ENCODE results near the gene RBM20. TPM values are rescaled to one million over a fixed set of nuclear protein-coding genes. Genes with fewer than 3 reads are reported as not detected.

RBM20 gene
- total RNA-seq, 1 donor: 0.09 TPM

DNA sequence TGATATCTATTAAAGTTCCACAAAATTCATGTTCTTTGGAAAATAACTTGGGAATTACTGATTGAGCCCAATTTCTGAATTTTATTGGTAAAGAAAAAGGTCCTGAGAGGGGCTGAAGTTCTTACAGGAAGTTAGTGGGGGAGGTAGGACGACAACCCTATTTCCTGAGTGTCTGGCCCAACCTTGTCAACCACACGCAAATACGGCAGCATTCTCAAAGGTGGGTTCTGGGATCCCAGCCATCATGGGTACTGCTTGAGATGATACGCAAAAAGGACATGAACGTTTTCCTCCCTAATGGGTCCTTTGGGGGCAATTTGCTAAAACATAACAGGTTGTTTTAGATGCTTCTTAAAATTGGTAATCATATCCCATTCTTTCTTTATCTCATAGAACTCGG is 224.8 kb downstream of the RBM20 start:
- TF ChIP-seq, protein P1, sequence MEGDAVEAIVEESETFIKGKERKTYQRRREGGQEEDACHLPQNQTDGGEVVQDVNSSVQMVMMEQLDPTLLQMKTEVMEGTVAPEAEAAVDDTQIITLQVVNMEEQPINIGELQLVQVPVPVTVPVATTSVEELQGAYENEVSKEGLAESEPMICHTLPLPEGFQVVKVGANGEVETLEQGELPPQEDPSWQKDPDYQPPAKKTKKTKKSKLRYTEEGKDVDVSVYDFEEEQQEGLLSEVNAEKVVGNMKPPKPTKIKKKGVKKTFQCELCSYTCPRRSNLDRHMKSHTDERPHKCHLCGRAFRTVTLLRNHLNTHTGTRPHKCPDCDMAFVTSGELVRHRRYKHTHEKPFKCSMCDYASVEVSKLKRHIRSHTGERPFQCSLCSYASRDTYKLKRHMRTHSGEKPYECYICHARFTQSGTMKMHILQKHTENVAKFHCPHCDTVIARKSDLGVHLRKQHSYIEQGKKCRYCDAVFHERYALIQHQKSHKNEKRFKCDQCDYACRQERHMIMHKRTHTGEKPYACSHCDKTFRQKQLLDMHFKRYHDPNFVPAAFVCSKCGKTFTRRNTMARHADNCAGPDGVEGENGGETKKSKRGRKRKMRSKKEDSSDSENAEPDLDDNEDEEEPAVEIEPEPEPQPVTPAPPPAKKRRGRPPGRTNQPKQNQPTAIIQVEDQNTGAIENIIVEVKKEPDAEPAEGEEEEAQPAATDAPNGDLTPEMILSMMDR (IDR thresholded peaks at IDR 0.05; ENCODE audit: insufficient read depth, low read length): no peak
- no peak overlapping the region for H3K4me3 ChIP-seq (ENCODE audit: low read depth, low read length)
- no peak for DNase-seq (ENCODE audit: low read depth)

DNA sequence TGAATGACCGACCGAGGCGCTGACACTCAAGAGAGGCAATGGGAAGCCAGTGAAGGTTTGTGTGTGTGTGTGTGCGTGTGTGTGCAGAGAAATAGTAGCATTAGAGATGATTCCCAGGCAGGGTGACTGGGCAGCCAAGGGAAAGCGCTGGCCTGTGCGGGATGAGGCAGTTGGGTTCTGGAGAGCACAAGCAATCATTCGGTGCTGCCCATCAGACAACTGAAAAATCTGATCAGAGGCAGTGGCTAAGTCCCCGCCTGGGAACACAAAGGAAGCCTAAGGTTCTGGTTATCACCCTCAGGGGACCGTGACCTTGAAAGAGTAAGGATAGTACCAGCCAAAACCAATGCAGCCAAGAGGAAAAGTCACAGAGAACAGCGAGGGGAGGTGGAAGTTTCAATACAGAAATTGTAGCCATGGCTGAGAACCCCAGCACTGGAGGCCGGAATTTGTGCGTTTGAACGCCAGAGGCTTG is 226.7 kb downstream of the RBM20 start:
- TF ChIP-seq, protein P1 (IDR thresholded peaks at IDR 0.05; ENCODE audit: insufficient read depth, low read length): no peak
- peak; percentile 29 for DNase-seq (ENCODE audit: low read depth)
- H3K4me3 ChIP-seq (ENCODE audit: low read depth, low read length): peak overlapping the region; percentile 55

DNA sequence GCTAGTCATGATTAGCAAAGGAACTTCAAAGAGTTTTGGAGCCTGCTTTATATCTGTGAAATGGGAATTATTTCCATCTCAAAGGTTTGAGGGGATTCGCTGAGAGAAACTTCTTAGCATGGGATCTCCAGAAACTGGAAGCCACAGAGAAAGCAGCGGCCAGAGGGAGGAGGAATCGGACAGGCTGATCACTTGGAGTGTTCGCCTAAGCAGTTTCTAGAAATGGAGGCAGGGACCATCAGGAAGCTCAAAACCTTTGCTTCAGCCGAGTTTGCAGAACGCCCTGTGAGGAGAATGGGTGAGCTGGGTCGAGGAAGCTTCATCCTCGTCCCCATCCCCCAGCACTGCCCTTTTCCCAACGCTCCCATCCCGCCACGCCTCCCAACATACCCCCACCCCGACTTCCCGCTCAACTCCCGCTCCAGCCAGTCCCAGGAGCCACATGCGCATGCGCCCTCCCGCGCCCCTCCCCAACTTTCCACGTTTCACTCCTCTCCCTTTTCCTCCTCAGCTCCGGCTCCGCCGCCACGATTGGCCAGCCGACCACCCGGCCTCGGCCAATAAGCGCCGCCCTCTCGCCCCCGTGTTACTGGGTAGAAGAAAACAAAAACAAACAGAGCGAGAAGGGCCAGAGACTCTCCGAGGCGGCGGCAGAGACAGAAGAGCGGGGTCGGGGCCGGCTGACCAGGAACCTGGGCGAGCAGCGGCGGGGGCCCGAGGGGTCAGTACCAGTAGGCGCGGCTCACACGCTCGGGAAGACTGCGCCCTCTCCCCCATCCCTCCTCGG is 227.4 kb downstream of the RBM20 start, which contains the start of gene PDCD4:
TSS of gene PDCD4 (plus strand) at position 631 of the 787 bp plus-strand sequence. CDS start 4,100 bp downstream, outside the sequence.
- H3K4me3 ChIP-seq (ENCODE audit: low read depth, low read length): peak within 1 kb of the TSS; percentile 76
- TF ChIP-seq, protein P1 (IDR thresholded peaks at IDR 0.05; ENCODE audit: insufficient read depth, low read length): no peak
- DNase-seq (ENCODE audit: low read depth): peak; percentile 97

DNA sequence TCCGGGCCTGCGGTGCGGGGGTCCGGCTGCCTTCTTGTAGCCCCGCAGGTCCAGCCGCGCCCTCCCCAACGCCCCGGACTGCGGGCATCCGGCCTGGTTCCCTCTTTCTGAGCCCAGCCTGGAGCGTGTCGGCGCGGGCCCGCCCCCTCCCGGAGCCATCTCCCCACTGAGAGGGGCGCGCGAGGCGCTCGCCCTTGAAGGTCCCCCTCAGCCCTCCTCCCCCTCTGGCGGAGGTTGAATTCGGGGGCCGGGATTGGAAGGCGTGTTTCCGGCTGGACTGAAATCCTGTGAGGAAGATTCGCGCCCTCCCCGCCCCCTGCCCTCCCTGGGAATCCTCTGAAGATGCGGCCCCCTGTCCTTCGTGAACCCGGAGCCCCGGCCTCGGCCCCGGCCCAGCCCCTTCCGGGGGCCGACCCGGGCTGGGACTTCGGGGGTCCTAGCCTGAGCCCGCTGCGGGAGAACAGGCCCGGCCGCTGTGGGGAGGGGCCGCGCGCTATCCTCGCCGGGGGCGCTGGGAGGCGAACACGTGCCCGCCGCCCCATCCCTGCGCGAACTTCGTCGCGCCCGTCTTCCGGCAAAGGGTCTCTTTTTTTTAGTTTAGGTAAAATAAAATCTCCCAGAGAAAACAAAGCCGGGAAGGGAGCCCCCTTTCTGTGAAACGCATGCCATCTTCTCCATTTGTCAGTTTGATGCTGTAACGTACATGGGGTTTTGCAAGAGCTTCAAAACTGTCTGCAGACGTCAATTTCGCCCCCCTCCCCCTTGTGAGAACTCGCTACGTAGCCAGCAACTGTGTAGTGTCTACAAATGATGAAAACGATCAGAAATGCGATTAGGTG is 228.2 kb downstream of the RBM20 start:
- peak overlapping the region; percentile 76 for H3K4me3 ChIP-seq (ENCODE audit: low read depth, low read length)
- DNase-seq (ENCODE audit: low read depth): peak; percentile 79
- TF ChIP-seq, protein P1 (IDR thresholded peaks at IDR 0.05; ENCODE audit: insufficient read depth, low read length): peak; percentile 45

DNA sequence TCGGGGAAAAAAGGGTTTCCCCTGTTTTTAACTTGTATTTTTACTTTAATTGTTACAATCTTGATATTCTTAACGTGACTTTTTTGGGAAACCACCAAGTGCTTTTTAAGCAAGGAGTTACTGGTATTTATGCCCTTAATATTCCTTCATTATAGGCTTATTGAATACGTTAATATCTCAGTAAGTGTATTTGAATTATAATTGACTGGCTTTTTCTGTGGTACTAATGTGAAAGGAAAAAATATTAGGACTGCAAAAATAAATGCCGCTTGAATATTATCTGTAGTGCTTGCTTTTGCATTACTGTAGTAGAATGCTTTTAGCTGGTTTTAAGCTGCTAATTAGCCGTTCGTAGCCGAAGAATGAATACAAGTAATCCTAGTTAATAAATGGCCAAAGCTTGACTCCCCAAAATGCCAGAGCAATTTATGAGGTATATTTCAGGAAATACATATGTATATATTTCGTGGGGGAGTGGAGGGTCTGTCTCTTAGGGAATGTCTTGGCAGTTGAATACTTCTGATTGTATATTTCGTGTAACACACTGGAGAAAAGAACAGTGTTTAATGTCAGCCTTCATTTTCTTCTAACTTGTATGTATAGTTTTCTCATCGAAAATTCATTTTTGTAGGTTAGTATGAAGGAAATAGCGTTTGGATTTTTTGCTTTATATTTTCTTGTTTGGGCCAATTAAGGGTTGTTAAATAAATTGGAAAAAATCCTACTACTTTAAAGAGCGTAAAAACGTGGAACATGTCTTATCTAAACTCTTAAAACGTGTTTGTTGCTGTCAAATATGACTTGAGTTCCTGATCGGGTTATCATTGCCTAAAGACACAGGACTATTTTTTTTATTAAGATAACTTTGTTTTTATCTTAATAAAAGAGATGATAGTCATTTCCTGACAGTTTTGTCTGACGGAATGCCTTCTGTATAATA is 229.1 kb downstream of the RBM20 start:
- no peak for DNase-seq (ENCODE audit: low read depth)
- TF ChIP-seq, protein P1 (IDR thresholded peaks at IDR 0.05; ENCODE audit: insufficient read depth, low read length): no peak

DNA sequence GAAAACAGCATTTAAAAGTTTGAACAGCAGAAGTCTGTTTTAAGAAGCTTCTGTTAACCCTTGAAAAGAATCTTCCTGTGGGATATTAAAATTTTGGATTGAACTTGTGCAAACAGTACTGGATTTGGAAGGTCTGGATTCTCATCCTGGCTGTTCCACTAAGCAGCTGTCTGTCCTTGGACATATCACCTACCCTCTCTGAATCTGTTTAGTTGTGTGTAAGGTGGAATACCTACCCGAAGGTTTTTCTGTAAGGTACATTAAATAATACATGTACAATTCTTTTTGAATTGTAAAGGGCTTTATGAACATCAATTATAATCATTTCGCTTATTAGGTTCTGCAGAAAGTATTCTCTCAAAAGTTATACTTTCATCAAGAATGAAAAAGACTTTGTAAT is 229.8 kb downstream of the RBM20 start:
- TF ChIP-seq, protein P1 (IDR thresholded peaks at IDR 0.05; ENCODE audit: insufficient read depth, low read length): no peak
- H3K4me3 ChIP-seq (ENCODE audit: low read depth, low read length): peak overlapping the region; percentile 76
- DNase-seq (ENCODE audit: low read depth): no peak

More for the DNA sequence above, 229.1 kb downstream of the RBM20 start:
- H3K4me3 ChIP-seq (ENCODE audit: low read depth, low read length): peak overlapping the region; percentile 76
